Esophagus squamous epithelium (tissue), 5 donors: Measurements from ENCODE around the gene IL32. TPM values are rescaled to one million over a fixed set of nuclear protein-coding genes. Genes with fewer than 3 reads are reported as not detected.
A peak's percentile ranks its signal among the peaks of the same experiment; 100 is the strongest.

Source experiments
- DNase-seq: peaks from one replicate; lab custom pipeline; 2025; lab: John Stamatoyannopoulos, UW
- H3K27ac ChIP-seq, 4 donors: fragments of 200-600 bp; sonication (generic); one replicate each; pipeline ENCODE4 v1.5.1; 2016 to 2019; ENCODE audit warnings: mild to moderate bottlenecking in 1 of 4
- H3K27me3 ChIP-seq, 4 donors: fragments of 200-600 bp; sonication (generic); 1 replicate in 3 of 4; 2 replicates in 1 of 4; pipeline versions ENCODE4 v1.5.1 to v1.6.0; 2017 to 2021; ENCODE audit warnings: antibody characterized with exemption in 1 of 4
- H3K36me3 ChIP-seq, 3 donors: fragments of 200-600 bp; sonication (generic); one replicate each; pipeline ENCODE4 v1.5.1; 2016 to 2019
- H3K4me1 ChIP-seq, 3 donors: fragments of 200-600 bp; sonication (generic); one replicate each; pipeline ENCODE4 v1.5.1; 2017 to 2019
- H3K4me3 ChIP-seq, 4 donors: fragments of 200-600 bp; sonication (generic); 1 replicate in 3 of 4; 2 replicates in 1 of 4; pipeline ENCODE4 v1.5.1; 2016 to 2019; ENCODE audit warnings: mild to moderate bottlenecking in 2 of 4, moderate library complexity in 1 of 4
- H3K9me3 ChIP-seq, 3 donors: fragments of 200-600 bp; sonication (generic); one replicate each; pipeline ENCODE4 v1.5.1; 2016 to 2019
- CTCF ChIP-seq, 6 experiments: fragments of 450-650 bp in 4 of 6; fragments of 200-600 bp in 2 of 6; sonication (generic) in 2 of 6; IDR thresholded peaks; one replicate each; pipeline ENCODE4 v1.5.1; 2016 to 2019; ENCODE audit warnings: antibody characterized with exemption in 6 of 6, mild to moderate bottlenecking in 4 of 6, moderate library complexity in 4 of 6
- POLR2A ChIP-seq, 4 donors: fragments of 450-650 bp; IDR thresholded peaks; one replicate each; pipeline ENCODE4 v1.6.1; 2017; ENCODE audit warnings: antibody characterized with exemption in 4 of 4, mild to moderate bottlenecking in 4 of 4, moderate library complexity in 3 of 4
- WGBS, 2 donors: methylation state at CpG; one replicate each; pipeline ENCODE4 v1.1.5; 2018; 5-methylcytosine and 5-hydroxymethylcytosine counted together
- intact Hi-C: fragments of 100-400 bp; cut with DNase I; formaldehyde crosslinking; loops from one replicate; pipeline ENCODE4 v1.15.0; 2022
- total RNA-seq, 4 donors: library from RNA; depleted of rRNA; stranded (reverse); fragments of >200 nt; gene quantifications; one replicate each; pipeline ENCODE4 v1.1.0, GENCODE V29; 2016
- donor health status: DM: yes; HTN: yes; CAD: no.

Gene IL32
- total RNA-seq, 4 donors from 2014 or later = 4.6 to 31.7 (median 17.3) TPM

GRCh38 chr16:3059723-3060242, 5.7 kb upstream of the IL32 start:
- no peaks in the 10 kb centered on the region for H3K9me3 ChIP-seq
- DNase-seq = no peak
- peaks cover 19 to 31% (median 19%) of the 10 kb centered on the region in 3 donors for H3K4me1 ChIP-seq
- TF ChIP-seq CTCF (IDR thresholded peaks at IDR 0.05) (no peak), POLR2A (IDR thresholded peaks at IDR 0.05) (no peak)
- peak overlapping the region; percentile 78 to 84 (median 82) for H3K27ac ChIP-seq
- WGBS, 2 donors = 57 to 76% methylated on average over 5 to 8 of the region's 9 CpGs
- no peaks in the 10 kb centered on the region for H3K36me3 ChIP-seq
- peaks cover 0 to 9% (median 0%) of the 10 kb centered on the region in 4 donors for H3K27me3 ChIP-seq
- H3K4me3 ChIP-seq = peak overlapping the region; percentile 58 to 90 (median 82)
- intact Hi-C loops = loop anchor here (5.0 kb wide), 1 partner anchor 68 kb away; no protein-coding TSS in a partner anchor

GRCh38 chr16:3060339-3061127, 4.9 kb upstream of the IL32 start:
- no peak for DNase-seq
- Histone ChIP-seq H3K27me3 (peaks cover 0 to 9% (median 0%) of the 10 kb centered on the region in 4 donors), H3K4me3 (no peak overlapping the region), H3K27ac (no peak overlapping the region), H3K4me1 (peaks cover 26 to 39% (median 27%) of the 10 kb centered on the region in 3 donors), H3K9me3 (no peaks in the 10 kb centered on the region), H3K36me3 (no peaks in the 10 kb centered on the region)
- intact Hi-C loops = no loop called here
- TF ChIP-seq POLR2A (IDR thresholded peaks at IDR 0.05) = no peak
- no peak for TF ChIP-seq CTCF (IDR thresholded peaks at IDR 0.05)
- WGBS, 2 donors = 57 to 77% methylated on average over 11 to 12 of the region's 14 CpGs

- intact Hi-C loops = no loop called here
Observed at GRCh38 chr16:3062553-3062952, 2.9 kb upstream of the IL32 start.

GRCh38 chr16:3063625-3064386, 1.6 kb upstream of the IL32 start:
- no peaks in the 10 kb centered on the region for H3K27me3 ChIP-seq
- H3K4me1 ChIP-seq = peaks cover 16 to 43% (median 31%) of the 10 kb centered on the region in 3 donors
- H3K36me3 ChIP-seq = no peaks in the 10 kb centered on the region
- H3K4me3 ChIP-seq = no peak overlapping the region
- no peak overlapping the region for H3K27ac ChIP-seq
- TF ChIP-seq POLR2A (IDR thresholded peaks at IDR 0.05) (no peak), CTCF (IDR thresholded peaks at IDR 0.05) (no peak)
- no peak for DNase-seq
- WGBS, 2 donors = 80 to 89% methylated on average over 7 to 8 of the region's 8 CpGs
- intact Hi-C loops = no loop called here
- H3K9me3 ChIP-seq = no peaks in the 10 kb centered on the region

More at GRCh38 chr16:3062553-3062952, 2.9 kb upstream of the IL32 start:
- 77 to 88% methylated on average over 6 of the region's 6 CpGs for WGBS, 2 donors
- DNase-seq = no peak
- Histone ChIP-seq H3K4me1 (peaks cover 26 to 45% (median 33%) of the 10 kb centered on the region in 3 donors), H3K27me3 (peaks cover 0 to 9% (median 0%) of the 10 kb centered on the region in 4 donors), H3K27ac (no peak overlapping the region), H3K4me3 (no peak overlapping the region), H3K9me3 (no peaks in the 10 kb centered on the region), H3K36me3 (no peaks in the 10 kb centered on the region)
- TF ChIP-seq CTCF (IDR thresholded peaks at IDR 0.05) = no peak
- TF ChIP-seq POLR2A (IDR thresholded peaks at IDR 0.05) = no peak
